ENCODE data around the gene DMD. TPM values are rescaled to one million over a fixed set of nuclear protein-coding genes. Genes with fewer than 3 reads are reported as not detected.
"Not testable (repeated sequence)": the region's sequence is repeated elsewhere in the genome, so short reads cannot be mapped to it uniquely, and the experiment has no call there.

Gene DMD
- polyA plus RNA-seq, 1 donor from 2014 or later, result 21.6 TPM

DNA sequence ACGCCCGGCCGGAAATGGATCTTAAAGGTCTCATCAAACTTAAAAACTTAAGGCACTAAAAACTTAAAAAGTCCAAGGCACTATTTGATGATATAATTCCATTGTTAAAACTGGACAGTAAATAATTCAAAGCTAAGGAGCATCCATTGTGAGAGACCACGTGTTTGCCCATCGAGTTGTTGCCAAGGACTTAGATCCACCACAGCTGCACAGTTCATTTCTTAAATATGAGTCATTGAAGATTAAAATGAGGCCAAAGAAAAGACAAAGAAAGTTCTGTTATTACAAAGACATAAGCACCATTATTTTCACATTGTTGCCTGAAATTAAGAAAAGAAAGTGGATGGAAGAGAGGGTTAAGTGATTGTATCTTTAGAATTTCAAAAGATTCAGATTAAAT, 1728.0 kb downstream of the DMD start:
- Histone ChIP-seq H3K27ac (ENCODE audit: low read length) (no peak overlapping the region), H3F3A (ENCODE audit: insufficient read depth, low read length, poor library complexity, severe bottlenecking) (no peaks in the 10 kb centered on the region), H4K20me1 (ENCODE audit: insufficient read depth) (no peaks in the 10 kb centered on the region), H3K9me3 (ENCODE audit: low read length) (no peaks in the 10 kb centered on the region), H3K9me2 (ENCODE audit: insufficient read depth, low read length) (no peaks in the 10 kb centered on the region), H3K4me2 (ENCODE audit: low read length) (no peak overlapping the region), H3K36me3 (ENCODE audit: insufficient read depth, low read length) (no peaks in the 10 kb centered on the region), H2AFZ (ENCODE audit: low read depth, low read length) (no peak overlapping the region), H3K9ac (ENCODE audit: low read length) (no peak overlapping the region), H3K27me3 (ENCODE audit: insufficient read depth, low read depth, low read length) (no peaks in the 10 kb centered on the region), H3K79me2 (replicated peaks; ENCODE audit: insufficient read depth, low read length) (no peaks in the 10 kb centered on the region), H3K4me3 (ENCODE audit: low read length) (no peak overlapping the region)
- TF ChIP-seq RAD21 (conservative IDR thresholded peaks at IDR 0.05) (no peak), MXI1 (conservative IDR thresholded peaks at IDR 0.05; ENCODE audit: poor library complexity, severe bottlenecking) (no peak)

DNA sequence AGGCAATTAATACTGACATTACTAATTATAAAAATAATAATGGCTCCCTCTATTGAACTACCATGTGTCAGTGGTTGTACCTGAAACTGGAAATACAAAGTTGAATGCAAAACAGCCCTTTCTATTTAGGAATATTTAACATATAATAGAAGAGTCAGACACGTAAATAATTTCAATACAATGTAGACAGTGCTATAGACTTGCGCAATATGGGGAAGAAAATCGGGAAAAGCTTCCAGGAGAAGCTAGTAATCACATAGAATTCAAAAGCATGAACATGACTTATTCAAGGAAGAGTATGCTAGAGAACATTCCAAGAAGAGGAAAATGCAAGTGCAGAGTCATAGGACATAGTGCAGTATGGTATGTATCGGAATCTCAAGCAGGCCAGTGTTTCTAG, 1730.7 kb downstream of the DMD start:
- no peaks in the 10 kb centered on the region for H3K79me2 ChIP-seq (replicated peaks; ENCODE audit: insufficient read depth, low read length)
- H3K36me3 ChIP-seq (ENCODE audit: insufficient read depth, low read length), result no peaks in the 10 kb centered on the region
- no peak overlapping the region for H2AFZ ChIP-seq (ENCODE audit: low read depth, low read length)
- H4K20me1 ChIP-seq (ENCODE audit: insufficient read depth), result no peaks in the 10 kb centered on the region
- H3K4me2 ChIP-seq (ENCODE audit: low read length), result no peak overlapping the region
- H3K27ac ChIP-seq (ENCODE audit: low read length), result no peak overlapping the region
- H3K9ac ChIP-seq (ENCODE audit: low read length), result no peak overlapping the region
- H3F3A ChIP-seq (ENCODE audit: insufficient read depth, low read length, poor library complexity, severe bottlenecking), result no peaks in the 10 kb centered on the region
- no peaks in the 10 kb centered on the region for H3K9me3 ChIP-seq (ENCODE audit: low read length)
- no peaks in the 10 kb centered on the region for H3K9me2 ChIP-seq (ENCODE audit: insufficient read depth, low read length)
- H3K4me3 ChIP-seq (ENCODE audit: low read length), result no peak overlapping the region
- no peaks in the 10 kb centered on the region for H3K27me3 ChIP-seq (ENCODE audit: insufficient read depth, low read depth, low read length)
- TF ChIP-seq EZH2 (IDR thresholded peaks at IDR 0.05; ENCODE audit: borderline replicate concordance, insufficient read depth, low read length, poor library complexity, severe bottlenecking) (no peak), SMC3 (conservative IDR thresholded peaks at IDR 0.05; ENCODE audit: poor library complexity) (no peak), MXI1 (conservative IDR thresholded peaks at IDR 0.05; ENCODE audit: poor library complexity, severe bottlenecking) (no peak), TAF1 (IDR thresholded peaks at IDR 0.05; ENCODE audit: low read depth) (no peak), POLR2AphosphoS5 (IDR thresholded peaks at IDR 0.05) (no peak), EP300 (conservative IDR thresholded peaks at IDR 0.05; ENCODE audit: poor library complexity, severe bottlenecking) (no peak), RAD21 (conservative IDR thresholded peaks at IDR 0.05) (no peak)
- TF ChIP-seq, protein P1, sequence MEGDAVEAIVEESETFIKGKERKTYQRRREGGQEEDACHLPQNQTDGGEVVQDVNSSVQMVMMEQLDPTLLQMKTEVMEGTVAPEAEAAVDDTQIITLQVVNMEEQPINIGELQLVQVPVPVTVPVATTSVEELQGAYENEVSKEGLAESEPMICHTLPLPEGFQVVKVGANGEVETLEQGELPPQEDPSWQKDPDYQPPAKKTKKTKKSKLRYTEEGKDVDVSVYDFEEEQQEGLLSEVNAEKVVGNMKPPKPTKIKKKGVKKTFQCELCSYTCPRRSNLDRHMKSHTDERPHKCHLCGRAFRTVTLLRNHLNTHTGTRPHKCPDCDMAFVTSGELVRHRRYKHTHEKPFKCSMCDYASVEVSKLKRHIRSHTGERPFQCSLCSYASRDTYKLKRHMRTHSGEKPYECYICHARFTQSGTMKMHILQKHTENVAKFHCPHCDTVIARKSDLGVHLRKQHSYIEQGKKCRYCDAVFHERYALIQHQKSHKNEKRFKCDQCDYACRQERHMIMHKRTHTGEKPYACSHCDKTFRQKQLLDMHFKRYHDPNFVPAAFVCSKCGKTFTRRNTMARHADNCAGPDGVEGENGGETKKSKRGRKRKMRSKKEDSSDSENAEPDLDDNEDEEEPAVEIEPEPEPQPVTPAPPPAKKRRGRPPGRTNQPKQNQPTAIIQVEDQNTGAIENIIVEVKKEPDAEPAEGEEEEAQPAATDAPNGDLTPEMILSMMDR (IDR thresholded peaks at IDR 0.05; ENCODE audit: poor library complexity, severe bottlenecking), result no peak

DNA sequence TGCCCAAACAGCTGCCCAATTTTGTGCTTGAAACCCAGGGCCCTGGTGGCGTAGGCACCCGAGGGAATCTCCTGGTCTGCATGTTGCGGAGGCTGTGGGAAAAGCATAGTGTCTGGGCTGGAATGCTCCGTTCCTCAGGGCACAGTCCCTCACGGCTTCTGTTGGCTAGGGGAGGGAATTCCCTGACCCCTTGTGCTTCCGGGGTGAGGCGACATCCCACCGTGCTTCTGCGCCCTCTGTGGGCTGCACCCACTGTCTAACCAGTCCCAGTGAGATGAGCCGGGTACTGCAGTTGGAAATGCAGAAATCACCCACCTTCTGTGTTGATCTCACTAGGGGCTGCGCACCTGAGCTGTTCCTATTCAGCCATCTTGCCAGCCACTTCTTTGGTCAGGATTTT, 1740.1 kb downstream of the DMD start:
- no peaks in the 10 kb centered on the region for H4K20me1 ChIP-seq (ENCODE audit: insufficient read depth)
- H3K27me3 ChIP-seq (ENCODE audit: insufficient read depth, low read depth, low read length), result no peaks in the 10 kb centered on the region
- no peaks in the 10 kb centered on the region for H3K79me2 ChIP-seq (replicated peaks; ENCODE audit: insufficient read depth, low read length)
- H2AFZ ChIP-seq (ENCODE audit: low read depth, low read length), result no peak overlapping the region
- no peaks in the 10 kb centered on the region for H3K9me2 ChIP-seq (ENCODE audit: insufficient read depth, low read length)
- no peak overlapping the region for H3K4me2 ChIP-seq (ENCODE audit: low read length)
- no peak overlapping the region for H3K27ac ChIP-seq (ENCODE audit: low read length)
- no peaks in the 10 kb centered on the region for H3K9me3 ChIP-seq (ENCODE audit: low read length)
- H3K9ac ChIP-seq (ENCODE audit: low read length), result no peak overlapping the region
- H3K36me3 ChIP-seq (ENCODE audit: insufficient read depth, low read length), result no peaks in the 10 kb centered on the region
- TF ChIP-seq RAD21 (conservative IDR thresholded peaks at IDR 0.05), result no peak
- no peak for TF ChIP-seq EZH2 (IDR thresholded peaks at IDR 0.05; ENCODE audit: borderline replicate concordance, insufficient read depth, low read length, poor library complexity, severe bottlenecking)
- no peak for TF ChIP-seq MXI1 (conservative IDR thresholded peaks at IDR 0.05; ENCODE audit: poor library complexity, severe bottlenecking)
- TF ChIP-seq, protein P2, sequence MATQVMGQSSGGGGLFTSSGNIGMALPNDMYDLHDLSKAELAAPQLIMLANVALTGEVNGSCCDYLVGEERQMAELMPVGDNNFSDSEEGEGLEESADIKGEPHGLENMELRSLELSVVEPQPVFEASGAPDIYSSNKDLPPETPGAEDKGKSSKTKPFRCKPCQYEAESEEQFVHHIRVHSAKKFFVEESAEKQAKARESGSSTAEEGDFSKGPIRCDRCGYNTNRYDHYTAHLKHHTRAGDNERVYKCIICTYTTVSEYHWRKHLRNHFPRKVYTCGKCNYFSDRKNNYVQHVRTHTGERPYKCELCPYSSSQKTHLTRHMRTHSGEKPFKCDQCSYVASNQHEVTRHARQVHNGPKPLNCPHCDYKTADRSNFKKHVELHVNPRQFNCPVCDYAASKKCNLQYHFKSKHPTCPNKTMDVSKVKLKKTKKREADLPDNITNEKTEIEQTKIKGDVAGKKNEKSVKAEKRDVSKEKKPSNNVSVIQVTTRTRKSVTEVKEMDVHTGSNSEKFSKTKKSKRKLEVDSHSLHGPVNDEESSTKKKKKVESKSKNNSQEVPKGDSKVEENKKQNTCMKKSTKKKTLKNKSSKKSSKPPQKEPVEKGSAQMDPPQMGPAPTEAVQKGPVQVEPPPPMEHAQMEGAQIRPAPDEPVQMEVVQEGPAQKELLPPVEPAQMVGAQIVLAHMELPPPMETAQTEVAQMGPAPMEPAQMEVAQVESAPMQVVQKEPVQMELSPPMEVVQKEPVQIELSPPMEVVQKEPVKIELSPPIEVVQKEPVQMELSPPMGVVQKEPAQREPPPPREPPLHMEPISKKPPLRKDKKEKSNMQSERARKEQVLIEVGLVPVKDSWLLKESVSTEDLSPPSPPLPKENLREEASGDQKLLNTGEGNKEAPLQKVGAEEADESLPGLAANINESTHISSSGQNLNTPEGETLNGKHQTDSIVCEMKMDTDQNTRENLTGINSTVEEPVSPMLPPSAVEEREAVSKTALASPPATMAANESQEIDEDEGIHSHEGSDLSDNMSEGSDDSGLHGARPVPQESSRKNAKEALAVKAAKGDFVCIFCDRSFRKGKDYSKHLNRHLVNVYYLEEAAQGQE (IDR thresholded peaks at IDR 0.05; ENCODE audit: borderline replicate concordance), result no peak
- TF ChIP-seq TAF1 (IDR thresholded peaks at IDR 0.05; ENCODE audit: low read depth), result no peak
- no peak for TF ChIP-seq EP300 (conservative IDR thresholded peaks at IDR 0.05; ENCODE audit: poor library complexity, severe bottlenecking)
- TF ChIP-seq POLR2AphosphoS5 (IDR thresholded peaks at IDR 0.05), result no peak
- no peak overlapping the region for H3K4me3 ChIP-seq (ENCODE audit: low read length)
- no peaks in the 10 kb centered on the region for H3F3A ChIP-seq (ENCODE audit: insufficient read depth, low read length, poor library complexity, severe bottlenecking)

DNA sequence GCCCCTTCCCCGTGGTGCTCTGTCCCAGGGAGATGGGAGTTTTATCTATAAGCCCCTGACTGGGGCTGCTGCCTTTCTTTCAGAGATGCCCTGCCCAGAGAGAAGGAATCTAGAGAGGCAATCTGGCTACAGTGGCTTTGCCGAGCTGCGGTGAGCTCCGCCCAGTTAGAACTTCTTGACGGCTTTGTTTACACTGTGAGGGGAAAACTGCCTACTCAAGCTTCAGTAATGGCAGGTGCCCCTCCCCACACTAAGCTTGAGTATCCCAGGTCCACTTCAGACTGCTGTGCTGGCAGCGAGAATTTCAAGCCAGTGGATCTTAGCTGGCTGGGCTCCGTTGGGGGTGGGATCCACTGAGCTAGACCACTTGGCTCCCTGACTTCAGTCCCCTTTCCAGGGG, 1740.6 kb downstream of the DMD start:
- H3K9ac ChIP-seq (ENCODE audit: low read length); H3K4me2 ChIP-seq (ENCODE audit: low read length); H4K20me1 ChIP-seq (ENCODE audit: insufficient read depth); H3K27ac ChIP-seq (ENCODE audit: low read length); H3F3A ChIP-seq (ENCODE audit: insufficient read depth, low read length, poor library complexity, severe bottlenecking); H3K79me2 ChIP-seq (replicated peaks; ENCODE audit: insufficient read depth, low read length); H3K9me3 ChIP-seq (ENCODE audit: low read length); H3K4me3 ChIP-seq (ENCODE audit: low read length); H3K36me3 ChIP-seq (ENCODE audit: insufficient read depth, low read length); H3K9me2 ChIP-seq (ENCODE audit: insufficient read depth, low read length); H3K27me3 ChIP-seq (ENCODE audit: insufficient read depth, low read depth, low read length); H2AFZ ChIP-seq (ENCODE audit: low read depth, low read length): not testable (repeated sequence)
